Measurements from ENCODE around the gene GPR18. TPM values are rescaled to one million over a fixed set of nuclear protein-coding genes. Genes with fewer than 3 reads are reported as not detected.

The GPR18 gene
- total and polyA plus RNA-seq, 2 of the 4 experiments (the other 2 are of a cell fraction): not detected

DNA sequence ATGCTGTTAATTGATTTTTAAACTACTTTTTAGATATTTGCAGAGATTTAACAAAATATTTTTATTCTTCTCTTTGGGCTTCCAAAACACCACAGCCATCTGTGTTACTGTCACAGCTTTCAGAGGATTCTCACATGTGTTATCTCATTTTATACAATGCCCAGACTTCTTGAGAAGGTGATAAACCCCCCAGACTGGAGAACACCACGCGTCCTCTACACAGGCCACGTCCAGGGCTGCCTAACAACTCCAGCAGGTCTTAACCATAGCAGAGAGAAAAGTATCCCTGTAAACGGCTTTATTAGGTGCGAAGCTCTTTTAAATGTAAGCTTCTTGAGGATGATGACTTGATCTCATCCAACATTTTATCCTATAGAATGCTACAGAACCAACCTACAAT, 47.0 kb upstream of the GPR18 start:
- Histone ChIP-seq H3K9me1 (ENCODE audit: insufficient read depth, low read length) (peaks cover 11% of the 10 kb centered on the region), H4K20me1 (ENCODE audit: insufficient read depth, low read length) (peaks cover 11% of the 10 kb centered on the region), H4K5ac (ENCODE audit: low read depth, low read length) (no peak overlapping the region), H3K14ac (replicated peaks; ENCODE audit: low read depth, low read length) (no peak overlapping the region), H4K91ac (ENCODE audit: insufficient read depth, low read depth, low read length) (no peak overlapping the region), H3K36me3 (ENCODE audit: control insufficient read depth, insufficient read depth, low read length) (peaks cover 2% of the 10 kb centered on the region; the same call in 1 of the 2 replicates), H3K4me2 (ENCODE audit: low read depth, low read length) (no peak overlapping the region), H3K4ac (ENCODE audit: low read depth, low read length) (no peak overlapping the region), H2BK20ac (ENCODE audit: low read depth, low read length) (no peak overlapping the region), H3K56ac (ENCODE audit: extremely low read depth, insufficient read depth, low read length) (no peak overlapping the region), H3K27ac (ENCODE audit: insufficient read depth, low read length) (no peak overlapping the region), H3K9ac (ENCODE audit: low read depth, low read length) (no peak overlapping the region), H2AK9ac (replicated peaks; ENCODE audit: low read depth, low read length, poor library complexity) (no peak overlapping the region), H3K27me3 (ENCODE audit: control insufficient read depth, insufficient read depth, low read length) (no peaks in the 10 kb centered on the region), H3K18ac (ENCODE audit: low read depth, low read length) (no peak overlapping the region), H3K4me1 (ENCODE audit: control insufficient read depth, insufficient read depth, low read length) (peaks cover 9% of the 10 kb centered on the region), H3K9me3 (ENCODE audit: control insufficient read depth, insufficient read depth, low read length) (no peaks in the 10 kb centered on the region), H2BK120ac (ENCODE audit: low read depth, low read length) (no peak overlapping the region), H4K8ac (ENCODE audit: low read depth in 2 of 2, low read length in 2 of 2) (no peak overlapping the region), H2BK5ac (ENCODE audit: low read depth, low read length, poor library complexity, severe bottlenecking) (no peak overlapping the region), H3K23ac (ENCODE audit: low read depth, low read length) (no peak overlapping the region), H3K79me1 (ENCODE audit: low read depth in 1 of 2, low read length in 2 of 2) (peaks cover 5 to 11% of the 10 kb centered on the region in 2 experiments; a peak in 3 of 4 replicates), H3K4me3 (ENCODE audit: insufficient read depth, low read depth, low read length) (no peak overlapping the region), H2BK15ac (ENCODE audit: low read depth, low read length) (no peak overlapping the region), H2AFZ (replicated peaks; ENCODE audit: low read length, poor library complexity) (no peak overlapping the region), H2AK5ac (ENCODE audit: low read depth, low read length) (no peak overlapping the region)
- TF ChIP-seq, protein P1, sequence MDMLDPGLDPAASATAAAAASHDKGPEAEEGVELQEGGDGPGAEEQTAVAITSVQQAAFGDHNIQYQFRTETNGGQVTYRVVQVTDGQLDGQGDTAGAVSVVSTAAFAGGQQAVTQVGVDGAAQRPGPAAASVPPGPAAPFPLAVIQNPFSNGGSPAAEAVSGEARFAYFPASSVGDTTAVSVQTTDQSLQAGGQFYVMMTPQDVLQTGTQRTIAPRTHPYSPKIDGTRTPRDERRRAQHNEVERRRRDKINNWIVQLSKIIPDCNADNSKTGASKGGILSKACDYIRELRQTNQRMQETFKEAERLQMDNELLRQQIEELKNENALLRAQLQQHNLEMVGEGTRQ (IDR thresholded peaks at IDR 0.05; ENCODE audit: low read depth, low read length): no peak
- no peak for TF ChIP-seq MAFK (IDR thresholded peaks at IDR 0.05; ENCODE audit: low read depth, low read length)
- TF ChIP-seq BHLHE40 (IDR thresholded peaks at IDR 0.05; ENCODE audit: low read depth, low read length): no peak
- TF ChIP-seq RAD21 (IDR thresholded peaks at IDR 0.05; ENCODE audit: low read length): no peak
- TF ChIP-seq CEBPB (IDR thresholded peaks at IDR 0.05; ENCODE audit: low read depth, low read length): no peak
- TF ChIP-seq RCOR1 (IDR thresholded peaks at IDR 0.05; ENCODE audit: insufficient replicate concordance, low read length): no peak
- TF ChIP-seq MXI1 (IDR thresholded peaks at IDR 0.05; ENCODE audit: borderline replicate concordance, low read depth, low read length): no peak
- no peak for TF ChIP-seq SMC3 (IDR thresholded peaks at IDR 0.05; ENCODE audit: low read depth, low read length)
- no peak for TF ChIP-seq FOS (IDR thresholded peaks at IDR 0.05; ENCODE audit: low read depth, low read length)
- no peak for TF ChIP-seq NFE2L2 (IDR thresholded peaks at IDR 0.05; ENCODE audit: low read depth, low read length)
- TF ChIP-seq CHD1 (IDR thresholded peaks at IDR 0.05; ENCODE audit: low read depth, low read length): no peak
- no peak for TF ChIP-seq POLR2A (IDR thresholded peaks at IDR 0.05; ENCODE audit: low read depth, low read length)
- no peak for TF ChIP-seq RFX5 (IDR thresholded peaks at IDR 0.05; ENCODE audit: low read depth, low read length)
- no peak for TF ChIP-seq MAZ (IDR thresholded peaks at IDR 0.05; ENCODE audit: borderline replicate concordance, low read depth, low read length)
- TF ChIP-seq, protein P2, sequence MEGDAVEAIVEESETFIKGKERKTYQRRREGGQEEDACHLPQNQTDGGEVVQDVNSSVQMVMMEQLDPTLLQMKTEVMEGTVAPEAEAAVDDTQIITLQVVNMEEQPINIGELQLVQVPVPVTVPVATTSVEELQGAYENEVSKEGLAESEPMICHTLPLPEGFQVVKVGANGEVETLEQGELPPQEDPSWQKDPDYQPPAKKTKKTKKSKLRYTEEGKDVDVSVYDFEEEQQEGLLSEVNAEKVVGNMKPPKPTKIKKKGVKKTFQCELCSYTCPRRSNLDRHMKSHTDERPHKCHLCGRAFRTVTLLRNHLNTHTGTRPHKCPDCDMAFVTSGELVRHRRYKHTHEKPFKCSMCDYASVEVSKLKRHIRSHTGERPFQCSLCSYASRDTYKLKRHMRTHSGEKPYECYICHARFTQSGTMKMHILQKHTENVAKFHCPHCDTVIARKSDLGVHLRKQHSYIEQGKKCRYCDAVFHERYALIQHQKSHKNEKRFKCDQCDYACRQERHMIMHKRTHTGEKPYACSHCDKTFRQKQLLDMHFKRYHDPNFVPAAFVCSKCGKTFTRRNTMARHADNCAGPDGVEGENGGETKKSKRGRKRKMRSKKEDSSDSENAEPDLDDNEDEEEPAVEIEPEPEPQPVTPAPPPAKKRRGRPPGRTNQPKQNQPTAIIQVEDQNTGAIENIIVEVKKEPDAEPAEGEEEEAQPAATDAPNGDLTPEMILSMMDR (conservative IDR thresholded peaks at IDR 0.05; ENCODE audit: low read depth, low read length): no peak
- TF ChIP-seq, protein P3, sequence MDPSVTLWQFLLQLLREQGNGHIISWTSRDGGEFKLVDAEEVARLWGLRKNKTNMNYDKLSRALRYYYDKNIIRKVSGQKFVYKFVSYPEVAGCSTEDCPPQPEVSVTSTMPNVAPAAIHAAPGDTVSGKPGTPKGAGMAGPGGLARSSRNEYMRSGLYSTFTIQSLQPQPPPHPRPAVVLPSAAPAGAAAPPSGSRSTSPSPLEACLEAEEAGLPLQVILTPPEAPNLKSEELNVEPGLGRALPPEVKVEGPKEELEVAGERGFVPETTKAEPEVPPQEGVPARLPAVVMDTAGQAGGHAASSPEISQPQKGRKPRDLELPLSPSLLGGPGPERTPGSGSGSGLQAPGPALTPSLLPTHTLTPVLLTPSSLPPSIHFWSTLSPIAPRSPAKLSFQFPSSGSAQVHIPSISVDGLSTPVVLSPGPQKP (IDR thresholded peaks at IDR 0.05; ENCODE audit: borderline replicate concordance, low read depth, low read length): no peak
- ChIA-PET POLR2A (ENCODE audit: unreplicated experiment) (no interaction called here), CTCF (interaction anchor here (1.1 kb wide), 1 partner anchor 39 kb away, joined by 3 read pairs; no protein-coding TSS in a partner anchor)
- no CpG with 5 or more reads among the region's 5 CpGs for WGBS, 2 experiments (ENCODE audit: extremely low coverage in 2 of 2, insufficient read length in 1 of 2)
- DNase-seq (no peak), ATAC-seq (ENCODE audit: low read depth) (no peak)
- dilution Hi-C loops (cut with HindIII; ENCODE audit: low sequenced_read_pairs, unreplicated experiment) (no loop called here), in situ Hi-C loops (cut with MboI; ENCODE audit: low sequenced_read_pairs) (no loop called here), intact Hi-C loops (cut with micrococcal nuclease) (no loop called here)
- no TSS peak for BruUV-seq (replicated peaks)

Measured in IMR-90 (cell line).